Loucy (cell line): ENCODE data around the gene WDR74.

ENCODE experiments used
- EZH2phosphoT487 ChIP-seq: fragments of 200-600 bp; IDR thresholded peaks from 2 replicates; pipeline ENCODE4 v1.6.1; 2018; ENCODE audit warnings: antibody characterized with exemption, mild to moderate bottlenecking, moderate library complexity, borderline replicate concordance
- TF ChIP-seq, protein P1 (sequence below): fragments of 200-600 bp; sonication (generic); conservative IDR thresholded peaks from 2 replicates; pipeline ENCODE4 v1.5.1; 2014; ENCODE audit warnings: mild to moderate bottlenecking, antibody characterized with exemption, low read length

DNA sequence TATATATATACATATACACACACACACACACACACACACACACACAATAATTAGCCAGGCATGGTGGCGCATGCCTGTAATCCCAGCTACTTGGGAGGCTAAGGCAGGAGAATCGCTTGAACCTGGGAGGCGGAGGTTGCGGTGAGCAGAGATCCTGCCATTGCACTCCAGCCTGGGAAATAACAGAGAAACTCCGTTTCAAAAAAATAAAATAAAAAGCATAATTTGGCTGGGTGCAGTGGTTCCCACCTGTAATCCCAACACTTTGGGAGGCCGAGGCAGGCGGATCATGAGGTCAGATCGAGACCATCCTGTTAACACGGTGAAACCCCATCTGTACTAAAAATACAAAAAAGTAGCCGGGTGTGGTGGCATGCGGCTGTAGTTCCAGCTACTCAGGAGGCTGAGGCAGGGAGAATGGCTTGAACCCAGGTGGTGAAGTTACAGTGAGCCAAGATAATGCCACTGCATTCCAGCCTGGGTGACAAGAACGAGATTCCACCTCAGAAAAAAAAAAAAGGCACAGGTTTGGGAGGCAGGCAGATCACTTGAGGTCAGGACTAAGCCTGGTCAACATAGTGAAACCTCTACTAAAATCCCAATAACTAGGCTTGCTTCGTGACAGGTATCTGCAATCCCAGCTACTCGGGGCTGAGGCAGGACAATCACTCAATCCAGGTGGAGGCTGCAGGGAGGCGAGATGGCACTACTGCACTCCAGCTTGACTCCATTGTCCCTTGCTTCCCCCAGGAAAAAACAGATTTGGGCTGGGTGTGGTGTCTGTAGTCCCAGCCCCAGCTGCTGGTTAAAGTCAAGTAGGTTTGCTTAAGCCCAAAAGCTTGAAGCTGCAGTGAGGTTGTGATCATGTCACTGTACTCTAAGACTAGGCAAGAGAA, 11.8 kb upstream of the WDR74 start:
- TF ChIP-seq, protein P1, sequence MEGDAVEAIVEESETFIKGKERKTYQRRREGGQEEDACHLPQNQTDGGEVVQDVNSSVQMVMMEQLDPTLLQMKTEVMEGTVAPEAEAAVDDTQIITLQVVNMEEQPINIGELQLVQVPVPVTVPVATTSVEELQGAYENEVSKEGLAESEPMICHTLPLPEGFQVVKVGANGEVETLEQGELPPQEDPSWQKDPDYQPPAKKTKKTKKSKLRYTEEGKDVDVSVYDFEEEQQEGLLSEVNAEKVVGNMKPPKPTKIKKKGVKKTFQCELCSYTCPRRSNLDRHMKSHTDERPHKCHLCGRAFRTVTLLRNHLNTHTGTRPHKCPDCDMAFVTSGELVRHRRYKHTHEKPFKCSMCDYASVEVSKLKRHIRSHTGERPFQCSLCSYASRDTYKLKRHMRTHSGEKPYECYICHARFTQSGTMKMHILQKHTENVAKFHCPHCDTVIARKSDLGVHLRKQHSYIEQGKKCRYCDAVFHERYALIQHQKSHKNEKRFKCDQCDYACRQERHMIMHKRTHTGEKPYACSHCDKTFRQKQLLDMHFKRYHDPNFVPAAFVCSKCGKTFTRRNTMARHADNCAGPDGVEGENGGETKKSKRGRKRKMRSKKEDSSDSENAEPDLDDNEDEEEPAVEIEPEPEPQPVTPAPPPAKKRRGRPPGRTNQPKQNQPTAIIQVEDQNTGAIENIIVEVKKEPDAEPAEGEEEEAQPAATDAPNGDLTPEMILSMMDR, result no peak
- TF ChIP-seq EZH2phosphoT487, result no peak
